ENCODE data around the gene ZW10.
"Not testable (repeated sequence)": the region's sequence is repeated elsewhere in the genome, so short reads cannot be mapped to it uniquely, and the experiment has no call there.

Gene ZW10

DNA sequence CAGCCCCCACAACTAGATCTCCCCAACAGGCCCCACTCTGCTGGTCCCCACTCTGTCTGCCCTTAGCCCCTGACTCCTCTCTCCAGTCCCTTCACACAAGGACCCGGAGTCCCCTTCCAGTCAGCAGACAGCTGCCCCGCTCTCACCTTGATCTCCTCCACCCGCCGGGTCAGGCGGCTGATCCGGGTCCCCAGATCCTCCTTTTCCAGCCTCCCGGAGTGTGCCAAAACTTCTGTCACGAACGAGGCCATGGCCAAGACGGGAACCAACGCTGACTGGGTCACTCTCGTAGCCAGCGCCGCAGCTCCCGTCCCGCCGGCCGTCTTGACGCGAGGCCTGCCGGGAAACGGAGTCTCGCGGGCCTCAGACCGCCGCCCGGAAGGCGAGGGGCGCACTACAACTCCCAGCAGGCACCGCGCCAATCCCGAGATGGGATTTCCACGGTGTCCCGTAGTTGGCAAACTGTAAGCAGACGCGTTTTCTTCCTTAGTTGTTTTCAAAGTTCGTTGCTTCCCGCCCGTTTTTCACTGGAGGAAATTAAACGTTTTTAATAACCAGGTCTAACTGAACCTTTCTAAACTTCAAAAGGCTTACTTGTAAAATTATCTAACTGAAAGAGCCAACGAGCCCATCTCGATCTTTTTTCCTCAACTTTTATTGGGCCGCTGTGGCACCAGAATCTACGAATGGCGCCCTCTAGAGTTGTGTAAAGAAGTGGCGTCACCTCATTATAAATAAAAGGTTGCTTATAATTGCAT, at the start of gene ZW10:
TSS of gene ZW10 (minus strand) at position 277 of the 758 bp plus-strand sequence. CDS start at position 251, 26 bp downstream.
- DNase-seq, result peak; percentile 94

DNA sequence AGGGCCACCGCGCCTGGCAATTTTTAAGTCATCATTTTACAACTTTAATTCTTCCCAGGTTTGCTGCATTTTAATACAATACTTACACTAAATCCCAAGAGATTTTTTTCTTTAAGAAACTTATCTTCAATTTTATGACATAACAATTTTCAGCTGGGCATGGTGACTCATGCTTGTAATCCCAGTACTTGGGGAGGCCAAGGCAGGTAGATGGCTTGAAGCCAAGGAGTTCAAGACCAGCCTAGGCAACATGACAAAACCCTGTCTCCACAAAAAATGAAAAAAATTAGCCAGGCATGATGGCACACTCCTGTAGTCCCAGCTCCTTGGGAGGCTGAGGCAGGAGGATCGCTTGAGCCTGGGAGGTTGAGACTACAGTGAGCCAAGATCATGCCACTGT, 44.9 kb upstream of the ZW10 start:
- no peak for DNase-seq

GRCh38 chr11:113817626-113818025, 44.1 kb upstream of the ZW10 start:
- no peak for DNase-seq

GRCh38 chr11:113817162-113817561, 43.7 kb upstream of the ZW10 start:
- no peak for DNase-seq

- DNase-seq, result no peak
These were observed 40.7 kb upstream of the ZW10 start for GRCh38 chr11:113814181-113814580.

DNA sequence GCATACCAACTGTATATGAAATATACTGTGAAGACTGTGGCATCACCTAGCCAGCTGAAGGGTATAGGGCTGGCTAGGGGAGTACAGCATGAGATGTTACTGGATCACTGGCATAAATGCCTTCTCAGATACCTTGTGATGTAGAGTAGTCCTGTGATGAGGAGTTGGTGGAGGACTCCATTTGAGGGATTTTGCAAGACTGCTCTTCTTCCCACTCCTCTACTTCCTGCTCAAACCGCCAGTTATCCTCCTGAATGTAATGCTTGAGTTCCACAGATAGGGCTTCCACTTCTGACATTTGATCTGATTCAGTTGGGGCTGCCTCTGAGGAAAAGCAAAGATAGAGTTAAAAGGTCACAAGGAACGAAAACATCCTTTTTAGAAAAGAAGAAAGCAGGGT, 35.4 kb upstream of the ZW10 start:
- DNase-seq, result no peak

DNA sequence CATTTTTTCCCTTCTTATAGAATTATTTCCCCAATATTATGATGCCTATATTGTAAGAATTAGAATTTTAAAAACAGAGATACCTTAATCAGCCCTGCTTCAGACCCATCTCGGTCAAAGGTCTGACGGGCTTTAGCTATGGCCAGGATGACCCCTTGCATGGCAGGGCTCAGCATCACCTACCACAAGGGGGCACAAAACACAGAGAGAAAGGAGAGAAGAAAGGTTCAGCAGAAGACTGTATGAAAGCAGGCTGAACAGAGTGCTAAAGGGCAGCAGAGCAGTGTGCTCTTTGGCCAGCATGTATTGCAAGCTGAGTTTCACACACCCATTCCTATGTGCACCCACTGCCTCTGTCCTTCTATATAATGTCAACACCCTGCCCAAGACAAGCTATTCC, 32.9 kb upstream of the ZW10 start:
- no peak for DNase-seq

GRCh38 chr11:113805640-113806039, 32.1 kb upstream of the ZW10 start:
- DNase-seq, result no peak

GRCh38 chr11:113802621-113803020, 29.1 kb upstream of the ZW10 start:
- no peak for DNase-seq

DNA sequence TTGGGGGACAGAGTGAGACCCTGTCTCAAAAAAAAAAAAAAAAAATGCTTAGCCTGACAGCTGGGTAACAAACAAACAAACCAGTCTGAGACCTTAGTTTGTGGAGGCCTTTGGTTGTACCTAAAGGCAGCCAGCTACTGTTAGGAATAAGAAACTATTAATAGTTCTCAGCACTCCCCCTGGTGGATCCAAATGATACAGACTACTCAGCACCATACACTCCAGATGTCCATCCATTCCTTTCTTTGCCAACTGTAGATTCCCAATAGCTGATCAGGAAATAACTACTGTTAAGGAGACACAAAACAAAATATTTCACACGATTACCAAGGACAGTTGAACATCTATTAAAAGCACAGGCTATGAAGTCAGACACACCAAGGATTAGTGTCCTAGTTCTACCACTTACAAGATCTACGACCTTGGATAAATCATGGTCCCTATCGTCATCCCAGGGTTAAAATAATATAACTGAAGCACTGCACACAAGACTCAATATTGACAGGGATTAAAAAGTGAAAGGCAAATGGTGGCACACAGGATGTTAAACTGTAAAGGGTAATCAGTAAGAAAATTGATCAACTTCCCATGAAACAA, 23.3 kb upstream of the ZW10 start:
- DNase-seq, result no peak

DNA sequence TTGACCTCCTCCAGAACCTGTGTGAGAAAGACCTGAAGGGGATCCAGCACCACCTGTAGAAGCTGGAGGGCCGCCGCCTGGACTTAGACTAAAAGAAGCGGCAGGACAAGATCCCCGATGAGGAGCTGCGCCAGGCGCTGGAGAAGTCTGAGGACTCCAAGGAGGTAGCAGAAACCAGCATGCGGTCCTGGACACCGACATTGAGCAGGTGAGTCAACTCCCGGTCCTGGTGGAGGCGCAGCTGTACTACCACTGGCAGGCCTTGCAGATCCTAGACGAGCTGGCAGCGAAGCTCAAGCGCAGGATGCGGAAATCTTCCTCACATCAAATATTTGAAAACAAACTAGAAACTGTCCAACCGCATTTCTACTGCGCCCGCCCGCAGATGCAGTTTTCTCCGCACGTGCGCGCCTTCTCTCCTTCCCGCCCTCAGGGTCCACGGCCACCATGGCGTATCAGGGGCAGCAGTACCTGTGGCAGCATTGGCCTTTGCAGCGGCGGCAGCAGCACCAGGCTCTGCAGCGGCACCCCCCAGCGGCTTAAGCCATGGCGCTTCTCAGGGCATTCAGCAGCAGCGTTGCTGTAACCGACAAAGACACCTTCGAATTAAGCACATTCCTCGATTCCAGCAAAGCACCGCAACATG, 16.3 kb upstream of the ZW10 start:
- no peak for DNase-seq

DNA sequence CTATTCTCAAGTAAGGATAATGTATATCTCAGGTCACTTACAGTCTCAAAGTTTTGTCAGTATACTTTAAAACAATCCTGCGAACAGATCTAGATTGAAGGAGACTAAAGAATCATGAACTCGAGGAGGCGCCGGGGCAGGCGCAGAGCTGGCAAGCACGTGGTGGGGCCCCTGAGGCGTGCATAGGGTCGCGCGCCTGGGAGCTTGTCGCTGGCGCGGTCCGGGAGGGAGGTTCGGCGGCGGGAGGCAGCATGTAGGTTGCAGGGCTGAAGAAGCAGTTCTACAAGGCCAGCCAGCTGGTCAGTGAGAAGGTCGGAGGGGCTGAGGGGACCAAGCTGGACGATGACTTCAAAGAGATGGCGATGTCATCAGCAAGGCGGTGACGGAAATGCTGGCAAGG, 15.5 kb upstream of the ZW10 start:
- not testable (repeated sequence) for DNase-seq

DNA sequence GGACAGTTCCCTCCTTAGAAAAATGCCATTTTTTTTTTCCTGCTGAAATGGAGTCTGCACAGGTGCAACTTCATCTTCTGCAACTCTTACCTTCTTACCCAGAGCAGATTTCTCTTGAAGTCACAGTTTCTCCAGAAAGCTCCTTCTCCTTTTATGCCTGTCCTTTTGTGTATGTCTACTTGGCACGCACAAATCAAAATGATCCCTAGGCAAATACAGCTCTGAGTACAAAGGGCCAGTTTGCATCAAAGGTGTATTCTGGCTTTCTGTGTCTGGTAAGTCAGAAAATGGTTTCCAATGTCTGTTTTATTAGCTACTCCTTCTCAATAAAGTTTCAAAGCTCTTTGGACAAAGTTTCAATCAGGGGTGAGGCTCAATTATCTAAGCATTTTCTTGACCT, 8.6 kb upstream of the ZW10 start:
- DNase-seq, result no peak

GRCh38 chr11:113781682-113782081, 8.2 kb upstream of the ZW10 start:
- DNase-seq, result no peak

GRCh38 chr11:113779496-113779895, 6.0 kb upstream of the ZW10 start, which contains the start of gene CLDN25:
Gene CLDN25, plus strand, starts transcription at chr11:113779796. Its CDS starts 0 bp downstream, at chr11:113779796.
- no peak for DNase-seq

- no peak for DNase-seq
These were observed 4.8 kb upstream of the ZW10 start for GRCh38 chr11:113778111-113778910.

DNA sequence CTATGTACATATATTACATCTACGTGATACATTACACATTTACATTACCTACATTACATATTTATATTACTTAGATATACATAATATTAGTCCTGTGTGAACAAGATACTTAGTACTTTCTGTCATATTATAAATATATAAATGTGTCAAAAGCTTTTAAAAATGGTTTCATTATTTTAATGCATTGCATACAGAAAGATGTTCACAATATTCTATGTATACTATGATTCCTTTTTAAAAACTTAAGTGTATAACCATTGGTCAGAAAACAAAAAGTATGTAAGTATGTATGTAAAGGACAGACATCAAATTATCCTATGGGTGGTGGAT, 647 bp upstream of the ZW10 start:
- no peak for DNase-seq

- no peak for DNase-seq
These were observed 438 bp downstream of the ZW10 start for GRCh38 chr11:113773092-113773415.

GRCh38 chr11:113771964-113772363, 1.5 kb downstream of the ZW10 start:
- no peak for DNase-seq

DNA sequence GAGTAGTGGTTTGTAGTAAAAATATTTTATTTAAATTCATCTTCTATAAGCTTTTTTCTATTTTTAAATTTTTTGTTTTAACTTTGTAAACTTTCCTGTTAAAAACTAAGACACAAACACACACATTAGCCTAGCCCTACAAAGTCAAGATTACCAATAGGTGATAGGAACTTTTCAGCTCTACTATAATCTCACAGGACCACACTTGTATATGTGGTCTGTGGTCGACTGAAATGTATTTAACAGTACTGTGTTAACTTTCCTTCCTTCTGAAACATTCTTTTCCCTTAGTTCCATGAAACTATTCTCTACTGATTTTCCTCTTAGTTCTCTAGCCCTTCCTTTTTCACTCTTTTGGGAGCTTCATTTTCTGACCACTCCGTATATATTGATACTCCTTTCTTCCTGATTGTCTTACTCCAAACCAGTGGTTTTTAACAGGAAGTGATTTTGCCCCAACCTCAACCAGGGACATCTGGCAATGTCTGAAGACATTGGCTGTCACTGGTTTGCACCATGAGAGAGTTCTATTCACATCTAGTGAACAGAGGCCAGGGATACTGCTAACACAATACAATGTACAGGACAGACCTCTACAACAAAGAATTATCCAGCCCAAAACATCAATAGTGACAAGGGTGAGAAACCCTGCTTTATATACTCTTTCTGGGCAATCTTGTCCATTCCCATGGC, 8.8 kb downstream of the ZW10 start:
- DNase-seq, result no peak

DNA sequence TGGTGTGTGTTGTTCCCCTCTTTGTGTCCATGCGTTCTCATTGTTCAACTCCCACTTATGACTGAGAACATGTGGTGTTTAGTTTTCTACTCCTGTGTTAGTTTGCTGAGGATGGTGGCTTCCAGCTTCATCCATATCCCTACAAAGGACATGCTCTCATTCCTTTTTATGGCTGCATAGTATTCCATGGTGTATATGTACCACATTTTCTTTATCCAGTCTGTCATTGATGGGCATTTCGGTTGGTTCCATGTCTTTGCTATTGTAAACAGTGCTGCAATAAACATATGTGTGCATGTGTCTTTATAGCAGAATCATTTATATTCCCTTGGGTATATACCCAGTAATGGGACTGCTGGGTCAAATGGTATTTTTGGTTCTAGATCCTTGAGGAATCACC, 10.5 kb downstream of the ZW10 start:
- DNase-seq, result not testable (repeated sequence)

DNA sequence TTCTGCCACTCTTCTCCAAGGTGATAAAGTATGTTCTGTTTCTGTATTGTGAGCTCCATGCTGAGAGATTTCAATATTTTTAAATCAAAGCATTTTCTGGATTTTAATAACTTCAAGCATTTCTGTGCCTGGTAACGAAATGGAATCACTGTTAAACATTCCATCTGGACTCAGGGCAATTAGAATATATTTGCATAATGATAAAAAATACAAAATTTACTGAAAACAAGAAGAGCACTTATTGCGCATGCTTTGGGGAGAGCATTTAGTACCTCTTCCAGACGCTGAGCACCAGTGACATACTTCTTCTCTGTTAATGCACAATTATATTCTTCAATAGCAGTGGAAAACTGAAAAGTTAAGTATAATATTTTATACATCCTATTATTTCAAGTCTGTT, 13.3 kb downstream of the ZW10 start:
- no peak for DNase-seq

- DNase-seq, result no peak
These were observed 20.6 kb downstream of the ZW10 start for GRCh38 chr11:113752932-113753331.

All from activated CD8-positive, alpha-beta memory T cell treated with anti-CD3 and anti-CD28 coated beads for 24 hours (primary cell).